GM19452 (cell line): ENCODE data around the gene ACO1.

Experiments
- ATAC-seq: cut with Tn5 transposase; IDR thresholded peaks from one replicate; pipeline ENCODE4 v1.9.1; 2021; ENCODE audit not compliant: unreplicated experiment

ACO1 gene

GRCh38 chr9:32486839-32487562 is 102.6 kb downstream of the ACO1 start:
- no peak for ATAC-seq

DNA sequence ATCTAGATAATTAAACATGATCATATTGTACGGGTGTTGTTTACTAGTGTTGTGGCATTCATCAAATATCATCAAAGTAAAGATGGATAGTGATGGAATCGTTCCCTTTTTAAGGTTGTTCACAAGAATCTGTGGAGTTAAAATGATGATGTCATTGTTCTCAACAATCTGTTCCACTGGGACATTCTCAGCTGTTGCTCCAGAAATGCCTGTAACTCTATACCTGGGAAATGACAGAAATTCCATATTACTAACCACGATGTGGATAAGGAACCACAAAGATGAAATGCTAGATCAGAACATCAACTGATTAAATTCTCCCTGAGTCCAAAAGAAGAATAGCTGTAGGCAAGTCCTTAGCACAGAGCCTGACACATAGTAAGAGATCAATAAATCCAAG is 103.5 kb downstream of the ACO1 start:
- no peak for ATAC-seq

GRCh38 chr9:32490601-32491000 is 106.2 kb downstream of the ACO1 start:
- no peak for ATAC-seq

GRCh38 chr9:32497921-32498320 is 113.5 kb downstream of the ACO1 start:
- no peak for ATAC-seq

DNA sequence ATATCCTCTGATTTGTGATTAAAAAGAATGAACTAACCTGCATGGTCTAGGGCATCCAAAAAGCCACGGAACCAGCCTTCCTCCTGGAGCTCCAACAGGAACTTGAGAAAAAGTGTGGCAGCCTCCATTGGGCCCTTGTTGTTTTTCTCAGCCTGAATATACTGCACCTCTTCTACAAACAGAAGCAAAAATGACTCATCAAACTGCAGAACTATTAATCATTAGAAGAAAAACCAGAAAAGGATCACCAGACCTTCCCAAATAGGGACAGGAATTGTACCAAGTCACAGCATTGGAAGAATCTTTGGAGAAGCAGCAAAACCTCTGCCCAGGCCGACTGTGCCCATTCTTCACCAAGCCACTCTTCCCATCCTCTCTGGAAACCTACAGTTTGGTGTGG is 116.3 kb downstream of the ACO1 start:
- ATAC-seq = no peak

- no peak for ATAC-seq
Measured at GRCh38 chr9:32501868-32502267, 117.4 kb downstream of the ACO1 start.

DNA sequence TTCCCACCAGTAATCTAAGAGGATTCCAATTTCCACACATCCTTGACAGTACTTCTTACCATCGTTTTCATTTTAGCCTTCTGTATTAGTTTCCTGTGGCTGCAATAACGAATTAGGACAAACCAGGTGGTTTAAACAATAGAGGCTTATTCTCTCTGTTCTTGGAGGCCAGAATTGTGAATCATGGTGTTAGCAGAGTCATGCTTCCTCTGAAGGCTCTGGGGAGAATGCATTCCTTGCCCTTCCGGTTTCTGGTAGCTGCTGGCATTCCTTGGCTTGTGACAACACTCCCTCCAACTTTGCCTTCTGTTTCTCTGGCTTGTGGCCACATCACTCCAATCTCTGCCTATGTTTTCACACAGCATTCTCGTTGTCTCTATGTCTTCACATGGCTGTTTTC is 118.0 kb downstream of the ACO1 start:
- ATAC-seq = no peak

GRCh38 chr9:32503008-32503407 is 118.6 kb downstream of the ACO1 start:
- ATAC-seq = no peak
